Stomach (tissue), 9 donors: ENCODE measurements around the gene NMBR. TPM values are rescaled to one million over a fixed set of nuclear protein-coding genes. Genes with fewer than 3 reads are reported as not detected.

Source experiments
- DNase-seq, 2 donors: peaks; one replicate each; pipeline versions ENCODE4 v3.0.0 to v3.0.0-alpha.2; 2013 to 2019
- H3K27ac ChIP-seq, 5 donors: fragments of 200-600 bp in 4 of 5; sonication (generic) in 4 of 5; one replicate each; pipeline ENCODE4 v1.5.1; 2013 to 2019; ENCODE audit warnings: mild to moderate bottlenecking in 1 of 5, moderate library complexity in 1 of 5
- H3K27me3 ChIP-seq, 3 donors: fragments of 200-600 bp; sonication (generic); one replicate each; pipeline ENCODE4 v1.5.1; 2017 to 2019; ENCODE audit warnings: mixed run types in 1 of 3
- H3K36me3 ChIP-seq, 4 donors: fragments of 200-600 bp; sonication (generic); 1 replicate in 3 of 4; 2 replicates in 1 of 4; pipeline ENCODE4 v1.5.1; 2016 to 2019
- H3K4me1 ChIP-seq, 4 donors: fragments of 200-600 bp; sonication (generic); one replicate each; pipeline ENCODE4 v1.5.1; 2016 to 2019
- H3K4me3 ChIP-seq, 4 donors: fragments of 200-600 bp; sonication (generic) in 3 of 4; one replicate each; pipeline ENCODE4 v1.5.1; 2016 to 2019; ENCODE audit warnings: mild to moderate bottlenecking in 1 of 4
- H3K9me3 ChIP-seq, 4 donors: fragments of 200-600 bp; sonication (generic); one replicate each; pipeline ENCODE4 v1.5.1; 2016 to 2019
- CTCF ChIP-seq, 7 experiments: fragments of 450-650 bp in 4 of 7; fragments of 200-600 bp in 3 of 7; sonication (generic) in 3 of 7; IDR thresholded peaks; one replicate each; pipeline ENCODE4 v1.5.1; 2016 to 2019; ENCODE audit warnings: antibody characterized with exemption in 7 of 7, control low read depth in 2 of 7, mild to moderate bottlenecking in 1 of 7
- EP300 ChIP-seq: sonication (generic); formaldehyde crosslinking; IDR thresholded peaks from one replicate; pipeline ENCODE4 v1.6.1; 2017; ENCODE audit warnings: antibody characterized with exemption
- POLR2A ChIP-seq, 4 donors: fragments of 450-650 bp; IDR thresholded peaks; one replicate each; pipeline ENCODE4 v1.6.1; 2016; ENCODE audit warnings: antibody characterized with exemption in 4 of 4, control low read depth in 2 of 4, mild to moderate bottlenecking in 1 of 4, moderate library complexity in 1 of 4
- POLR2AphosphoS5 ChIP-seq, 3 donors: sonication (generic); formaldehyde crosslinking; IDR thresholded peaks; one replicate each; pipeline ENCODE4 v1.6.1; 2016; ENCODE audit warnings: antibody characterized with exemption in 3 of 3
- WGBS, 5 donors: extraction: QIAGEN DNeasy Blood & Tissue Kit in 3 of 5; methylation state at CpG; one replicate each; pipeline versions ENCODE4 v1.1.5 to v1.1.7; 2013 to 2018; 5-methylcytosine and 5-hydroxymethylcytosine counted together
- intact Hi-C: fragments of 100-400 bp; cut with DNase I; formaldehyde crosslinking; loops from one replicate; pipeline ENCODE4 v1.15.1; 2023; ENCODE audit warnings: low total_unique reads
- polyA plus RNA-seq, 3 donors: library from polyadenylated mRNA; stranded (reverse); fragments of 200-250 nt; gene quantifications; one replicate each; pipeline ENCODE4 v1.2.3, GENCODE V29; 2013
- total RNA-seq, 5 donors: library from RNA; depleted of rRNA; stranded (reverse); fragments of >200 nt; gene quantifications; one replicate each; pipeline versions ENCODE4 v1.1.0 to v1.2.3, GENCODE V29; 2014 to 2016
- donor health status: healthy with polysubstance abuse.
- donor health status: Bipolar disorder and iron deficiency.
- donor health status: healthy.

The NMBR gene
- total and polyA plus RNA-seq, 8 donors = 0.73 TPM; not detected in 7

GRCh38 chr6:142055219-142055618 is 91.7 kb downstream of the NMBR start:
- no peak overlapping the region for H3K4me3 ChIP-seq
- no peak overlapping the region for H3K27ac ChIP-seq
- intact Hi-C loops = no loop called here
- H3K27me3 ChIP-seq = no peaks in the 10 kb centered on the region
- no peaks in the 10 kb centered on the region for H3K36me3 ChIP-seq
- WGBS, 5 donors = 47 to 68% (median 66%) methylated on average over 3 of the region's 3 CpGs
- peaks cover 0 to 26% (median 10%) of the 10 kb centered on the region in 4 donors for H3K9me3 ChIP-seq
- no peak for DNase-seq
- TF ChIP-seq CTCF (IDR thresholded peaks at IDR 0.05) (no peak), POLR2AphosphoS5 (IDR thresholded peaks at IDR 0.05) (no peak), POLR2A (IDR thresholded peaks at IDR 0.05) (no peak), EP300 (no peak)
- peaks cover 0 to 6% (median 0%) of the 10 kb centered on the region in 4 donors for H3K4me1 ChIP-seq

- H3K4me1 ChIP-seq = no peaks in the 10 kb centered on the region
- DNase-seq = no peak
- H3K9me3 ChIP-seq = peaks cover 0 to 38% (median 13%) of the 10 kb centered on the region in 4 donors
- H3K4me3 ChIP-seq = no peak overlapping the region
- H3K27ac ChIP-seq = no peak overlapping the region
- H3K27me3 ChIP-seq = no peaks in the 10 kb centered on the region
- TF ChIP-seq EP300 = no peak
- TF ChIP-seq POLR2A (IDR thresholded peaks at IDR 0.05) = no peak
- no peak for TF ChIP-seq POLR2AphosphoS5 (IDR thresholded peaks at IDR 0.05)
- no peak for TF ChIP-seq CTCF (IDR thresholded peaks at IDR 0.05)
- H3K36me3 ChIP-seq = no peaks in the 10 kb centered on the region
- intact Hi-C loops = no loop called here
Observed at GRCh38 chr6:142051404-142051803, 95.5 kb downstream of the NMBR start.

DNA sequence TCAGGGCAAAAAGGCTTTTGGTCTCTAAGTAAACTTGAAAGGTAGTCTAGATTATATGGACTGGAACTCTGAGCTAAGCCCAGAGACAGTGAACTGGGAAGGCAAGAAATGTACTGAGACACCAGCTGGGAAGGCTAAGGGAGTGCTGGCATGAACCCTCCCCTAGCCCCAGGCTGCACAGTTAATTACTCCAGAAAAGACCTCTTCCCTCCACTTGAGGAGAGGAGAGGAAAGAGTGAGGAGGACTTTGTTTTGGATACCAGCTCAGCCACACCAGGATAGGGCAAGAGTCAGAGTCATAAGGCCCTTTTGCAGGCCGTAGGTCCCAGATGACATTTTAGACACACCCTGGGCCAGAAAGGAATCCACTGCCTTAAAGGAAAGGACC is 98.3 kb downstream of the NMBR start:
- intact Hi-C loops = no loop called here
- H3K9me3 ChIP-seq = peaks cover 0 to 38% (median 13%) of the 10 kb centered on the region in 4 donors
- no peaks in the 10 kb centered on the region for H3K36me3 ChIP-seq
- TF ChIP-seq POLR2A (IDR thresholded peaks at IDR 0.05) (no peak), POLR2AphosphoS5 (IDR thresholded peaks at IDR 0.05) (no peak), EP300 (no peak), CTCF (IDR thresholded peaks at IDR 0.05) (no peak)
- H3K27ac ChIP-seq = no peak overlapping the region
- H3K4me1 ChIP-seq = no peaks in the 10 kb centered on the region
- no peak for DNase-seq
- H3K4me3 ChIP-seq = no peak overlapping the region
- 55 to 87% (median 69%) methylated on average over 1 of the region's 1 CpG for WGBS, 5 donors
- H3K27me3 ChIP-seq = no peaks in the 10 kb centered on the region

- no peaks in the 10 kb centered on the region for H3K4me1 ChIP-seq
- H3K9me3 ChIP-seq = peaks cover 0 to 38% (median 12%) of the 10 kb centered on the region in 4 donors
- no peak overlapping the region for H3K4me3 ChIP-seq
- WGBS, 5 donors = 89 to 94% (median 91%) methylated on average over 12 of the region's 12 CpGs
- H3K36me3 ChIP-seq = no peaks in the 10 kb centered on the region
- intact Hi-C loops = no loop called here
- H3K27me3 ChIP-seq = no peaks in the 10 kb centered on the region
- H3K27ac ChIP-seq = no peak overlapping the region
- no peak for DNase-seq
- no peak for TF ChIP-seq POLR2A (IDR thresholded peaks at IDR 0.05)
- TF ChIP-seq EP300 = no peak
- no peak for TF ChIP-seq POLR2AphosphoS5 (IDR thresholded peaks at IDR 0.05)
- TF ChIP-seq CTCF (IDR thresholded peaks at IDR 0.05) = no peak
Observed at GRCh38 chr6:142047934-142048592, 98.9 kb downstream of the NMBR start.
